IMR-90 (cell line): ENCODE results near the gene HAUS5. TPM values are rescaled to one million over a fixed set of nuclear protein-coding genes. Genes with fewer than 3 reads are reported as not detected.

Experiments
- ATAC-seq: fragments of 200-7000 bp; cut with Tn5 transposase; 2 replicates; pipeline ENCODE4 v1.9.1; 2020; ENCODE audit warnings: low read depth, mild to moderate bottlenecking, moderate library complexity
- BruUV-seq: library from RNA; stranded (reverse); fragments of 400-500 nt; replicated peaks from 2 replicates; lab custom pipeline; 2021; lab: Mats Ljungman, UMichigan
- CTCF ChIA-PET: fragments of 300-600 bp; formaldehyde crosslinking; extraction: SDS; loops from one replicate; lab custom pipeline; 2021; ENCODE audit warnings: antibody characterized with exemption; lab: Yijun Ruan, JAX
- POLR2A ChIA-PET: fragments of 300-600 bp; sonication (Branson Sonifier 250); formaldehyde crosslinking; loops from one replicate; lab custom pipeline; 2022; ENCODE audit warnings: antibody characterized with exemption; ENCODE audit not compliant: unreplicated experiment; lab: Charles Lee
- DNase-seq: peaks from one replicate; pipeline ENCODE4 v3.0.0; 2013
- H2AFZ ChIP-seq: replicated peaks from 2 replicates; pipeline ENCODE3; 2013; ENCODE audit warnings: low read length, mild to moderate bottlenecking; ENCODE audit not compliant: poor library complexity
- H2AK5ac ChIP-seq: 2 replicates; pipeline ENCODE4 v1.6.1; 2013; ENCODE audit warnings: low read depth, low read length, inconsistent platforms
- H2AK9ac ChIP-seq: replicated peaks from 2 replicates; pipeline ENCODE3; 2013; ENCODE audit warnings: mild to moderate bottlenecking, low read depth, low read length, moderate library complexity; ENCODE audit not compliant: poor library complexity
- H2BK120ac ChIP-seq: 2 replicates; pipeline ENCODE4 v1.6.1; 2013; ENCODE audit warnings: low read depth, low read length, inconsistent platforms
- H2BK15ac ChIP-seq: 3 replicates; pipeline ENCODE4 v1.6.1; 2013; ENCODE audit warnings: low read depth, low read length, inconsistent platforms
- H2BK20ac ChIP-seq: 2 replicates; pipeline ENCODE4 v1.6.1; 2013; ENCODE audit warnings: low read depth, mild to moderate bottlenecking, inconsistent platforms, low read length, moderate library complexity
- H2BK5ac ChIP-seq: 2 replicates; pipeline ENCODE4 v1.6.1; 2013; ENCODE audit warnings: mild to moderate bottlenecking, low read depth, low read length, inconsistent platforms; ENCODE audit not compliant: poor library complexity, severe bottlenecking
- H3K14ac ChIP-seq: replicated peaks from 2 replicates; pipeline ENCODE4 v1.6.1; 2013; ENCODE audit warnings: low read depth, low read length, inconsistent platforms
- H3K18ac ChIP-seq: 2 replicates; pipeline ENCODE4 v1.6.1; 2013; ENCODE audit warnings: low read depth, low read length, control low read depth
- H3K23ac ChIP-seq: 2 replicates; pipeline ENCODE4 v1.6.1; 2013; ENCODE audit warnings: low read depth, low read length, inconsistent platforms
- H3K27ac ChIP-seq: 2 replicates; pipeline ENCODE4 v1.5.1; 2013; ENCODE audit warnings: mild to moderate bottlenecking, control low read depth, low read length; ENCODE audit not compliant: insufficient read depth
- H3K27me3 ChIP-seq: 2 replicates; pipeline ENCODE4 v1.6.1; 2013; ENCODE audit warnings: low read length; ENCODE audit not compliant: control insufficient read depth, insufficient read depth
- H3K36me3 ChIP-seq: 2 replicates; pipeline ENCODE4 v1.6.1; 2013; ENCODE audit warnings: low read length, mixed read lengths; ENCODE audit not compliant: control insufficient read depth, insufficient read depth
- H3K4ac ChIP-seq: 2 replicates; pipeline ENCODE4 v1.6.1; 2013; ENCODE audit warnings: low read depth, low read length, inconsistent platforms
- H3K4me1 ChIP-seq: 2 replicates; pipeline ENCODE4 v1.6.1; 2013; ENCODE audit warnings: low read length, mixed read lengths; ENCODE audit not compliant: control insufficient read depth, insufficient read depth
- H3K4me2 ChIP-seq: 2 replicates; pipeline ENCODE4 v1.6.1; 2013; ENCODE audit warnings: low read depth, mild to moderate bottlenecking, control low read depth, low read length, moderate library complexity
- H3K4me3 ChIP-seq: 2 replicates; pipeline ENCODE4 v1.5.1; 2013; ENCODE audit warnings: low read depth, mild to moderate bottlenecking, control low read depth, low read length, moderate library complexity; ENCODE audit not compliant: insufficient read depth
- H3K56ac ChIP-seq: 2 replicates; pipeline ENCODE4 v1.6.1; 2013; ENCODE audit warnings: low read length, inconsistent platforms; ENCODE audit not compliant: insufficient read depth; ENCODE audit errors: extremely low read depth
- H3K79me1 ChIP-seq, 2 experiments: 2 replicates each; pipeline ENCODE4 v1.6.1; 2013; ENCODE audit warnings: low read length in 2 of 2, inconsistent platforms in 1 of 2, low read depth in 1 of 2
- H3K9ac ChIP-seq: 2 replicates; pipeline ENCODE4 v1.6.1; 2013; ENCODE audit warnings: low read depth, low read length, control low read depth
- H3K9me1 ChIP-seq: 2 replicates; pipeline ENCODE4 v1.6.1; 2013; ENCODE audit warnings: low read length, inconsistent platforms; ENCODE audit not compliant: insufficient read depth
- H3K9me3 ChIP-seq: 2 replicates; pipeline ENCODE4 v1.6.1; 2013; ENCODE audit warnings: low read length; ENCODE audit not compliant: control insufficient read depth, insufficient read depth
- H4K20me1 ChIP-seq: 2 replicates; pipeline ENCODE4 v1.6.1; 2013; ENCODE audit warnings: low read length, inconsistent platforms; ENCODE audit not compliant: insufficient read depth
- H4K5ac ChIP-seq: 2 replicates; pipeline ENCODE4 v1.6.1; 2013; ENCODE audit warnings: mild to moderate bottlenecking, low read depth, low read length, control low read depth
- H4K8ac ChIP-seq, 2 experiments: 2 replicates each; pipeline ENCODE4 v1.6.1; 2013; ENCODE audit warnings: low read depth in 2 of 2, low read length in 2 of 2, control low read depth in 1 of 2, inconsistent platforms in 1 of 2
- H4K91ac ChIP-seq: 2 replicates; pipeline ENCODE4 v1.6.1; 2013; ENCODE audit warnings: low read depth, low read length, inconsistent platforms; ENCODE audit not compliant: insufficient read depth
- CEBPB ChIP-seq: IDR thresholded peaks from 2 replicates; pipeline ENCODE4 v1.6.1; 2012; ENCODE audit warnings: low read depth, low read length, improper control_type of control experiment
- CHD1 ChIP-seq: IDR thresholded peaks from 2 replicates; pipeline ENCODE4 v1.6.1; 2012; ENCODE audit warnings: low read depth, low read length, improper control_type of control experiment
- CTCF ChIP-seq: conservative IDR thresholded peaks from 2 replicates; pipeline ENCODE4 v1.5.1; 2012; ENCODE audit warnings: mild to moderate bottlenecking, low read depth, low read length, improper control_type of control experiment
- ELK1 ChIP-seq: fragments of 150-350 bp; IDR thresholded peaks from 2 replicates; pipeline ENCODE4 v1.6.1; 2016; ENCODE audit warnings: low read depth, mild to moderate bottlenecking, low read length, moderate library complexity, borderline replicate concordance
- MAZ ChIP-seq: IDR thresholded peaks from 2 replicates; pipeline ENCODE4 v1.6.1; 2012; ENCODE audit warnings: low read depth, mild to moderate bottlenecking, low read length, improper control_type of control experiment, moderate library complexity, borderline replicate concordance
- RAD21 ChIP-seq: IDR thresholded peaks from 2 replicates; pipeline ENCODE4 v1.6.1; 2012; ENCODE audit warnings: low read length, improper control_type of control experiment
- SMC3 ChIP-seq: fragments of 150-350 bp; IDR thresholded peaks from 2 replicates; pipeline ENCODE4 v1.6.1; 2016; ENCODE audit warnings: low read depth, mild to moderate bottlenecking, antibody characterized with exemption, low read length, moderate library complexity
- WGBS, 2 experiments: methylation state at CpG; one replicate each; pipeline versions ENCODE4 v1.1.5 to v1.1.7; 2013; ENCODE audit warnings: missing lambda C conversion rate in 2 of 2; ENCODE audit not compliant: insufficient read length in 1 of 2; ENCODE audit errors: extremely low coverage in 2 of 2; 5-methylcytosine and 5-hydroxymethylcytosine counted together
- dilution Hi-C: fragments of 300-500 bp; cut with HindIII; formaldehyde crosslinking; loops from one replicate; pipeline ENCODE4 v1.14.3; 2018; ENCODE audit warnings: low sequenced_read_pairs; ENCODE audit not compliant: unreplicated experiment
- in situ Hi-C: fragments of 300-500 bp; cut with MboI; formaldehyde crosslinking; loops from 3 replicates; pipeline ENCODE4 v1.14.3; 2019; ENCODE audit warnings: low sequenced_read_pairs, inconsistent platforms, mixed read lengths
- intact Hi-C: fragments of 100-400 bp; cut with micrococcal nuclease; formaldehyde crosslinking; loops from 2 replicates; pipeline ENCODE4 v1.10.0; 2022
- polyA plus RNA-seq, 3 experiments: library from polyadenylated mRNA; depleted of rRNA; stranded (reverse); fragments of >200 nt; gene quantifications; 2 replicates each; pipeline ENCODE4 v1.2.3, GENCODE V29; 2012; ENCODE audit warnings: low replicate concordance in 1 of 3
- total RNA-seq: library from RNA; depleted of rRNA; stranded (reverse); fragments of >200 nt; gene quantifications from 2 replicates; pipeline ENCODE4 v1.2.3, GENCODE V29; 2012

The HAUS5 gene
- total and polyA plus RNA-seq, 2 of the 4 experiments (the other 2 are of a cell fraction): 3.4 to 6.2 TPM

GRCh38 chr19:35618857-35619256, 6.3 kb downstream of the HAUS5 start:
- no peak overlapping the region for H4K91ac ChIP-seq
- peaks cover 9% of the 10 kb centered on the region; the same call in 1 of the 2 replicates for H3K36me3 ChIP-seq
- no peak overlapping the region for H3K14ac ChIP-seq
- H3K9ac ChIP-seq: no peak overlapping the region
- H3K9me1 ChIP-seq: no peaks in the 10 kb centered on the region
- H3K9me3 ChIP-seq: no peaks in the 10 kb centered on the region
- no peak overlapping the region for H2BK20ac ChIP-seq
- H4K5ac ChIP-seq: no peak overlapping the region
- H4K20me1 ChIP-seq: no peaks in the 10 kb centered on the region
- no peak overlapping the region for H2AK5ac ChIP-seq
- no peak for DNase-seq
- no peak overlapping the region for H3K4me2 ChIP-seq
- no peak overlapping the region for H2BK15ac ChIP-seq
- ChIA-PET POLR2A (no interaction called here), CTCF (no interaction called here)
- H3K79me1 ChIP-seq: peaks cover 0 to 2% of the 10 kb centered on the region in 2 experiments; a peak in 1 of 4 replicates
- TF ChIP-seq MAZ (no peak), ELK1 (no peak), SMC3 (no peak), CTCF (no peak), CEBPB (no peak), RAD21 (no peak), CHD1 (no peak)
- BruUV-seq: no TSS peak
- H2BK5ac ChIP-seq: no peak overlapping the region
- H3K4ac ChIP-seq: no peak overlapping the region
- H2BK120ac ChIP-seq: no peak overlapping the region
- H2AFZ ChIP-seq: no peak overlapping the region
- H2AK9ac ChIP-seq: no peak overlapping the region
- in situ Hi-C loops (no loop called here), dilution Hi-C loops (no loop called here), intact Hi-C loops (no loop called here)
- H3K4me3 ChIP-seq: no peak overlapping the region
- no peak overlapping the region for H4K8ac ChIP-seq
- no peak overlapping the region for H3K23ac ChIP-seq
- H3K27me3 ChIP-seq: no peaks in the 10 kb centered on the region
- no peak overlapping the region for H3K18ac ChIP-seq
- H3K56ac ChIP-seq: no peak overlapping the region
- no peaks in the 10 kb centered on the region for H3K4me1 ChIP-seq
- 88% methylated on average over 6 of the region's 7 CpGs; no CpG with 5 or more reads in 1 of the 2 experiments for WGBS, 2 experiments
- no peak overlapping the region for H3K27ac ChIP-seq
- no peak; the same call in 1 of the 2 replicates for ATAC-seq
